Upper lobe of left lung (tissue), 6 donors: Measurements from ENCODE around the gene CHAF1A. TPM values are rescaled to one million over a fixed set of nuclear protein-coding genes. Genes with fewer than 3 reads are reported as not detected.

Experiments
- ATAC-seq, 2 donors: fragments of 200-7000 bp; cut with Tn5 transposase; one replicate each; pipeline ENCODE4 v1.9.1; 2022; ENCODE audit warnings: mild to moderate bottlenecking in 2 of 2, moderate library complexity in 2 of 2; ENCODE audit not compliant: low FRiP score in 2 of 2
- DNase-seq, 2 donors: peaks; one replicate each; pipeline ENCODE4 v3.0.0-alpha.2; 2019 to 2020
- H3K27ac ChIP-seq, 4 donors: fragments of 200-600 bp; sonication (generic); one replicate each; pipeline ENCODE4 v1.5.1; 2016 to 2019
- H3K27me3 ChIP-seq, 4 donors: fragments of 200-600 bp; sonication (generic); one replicate each; pipeline ENCODE4 v1.5.1; 2017 to 2019
- H3K36me3 ChIP-seq, 4 donors: fragments of 200-600 bp; sonication (generic); one replicate each; pipeline ENCODE4 v1.5.1; 2016 to 2019
- H3K4me1 ChIP-seq, 4 donors: fragments of 200-600 bp; sonication (generic); one replicate each; pipeline ENCODE4 v1.5.1; 2018 to 2019
- H3K4me3 ChIP-seq, 4 donors: fragments of 200-600 bp; sonication (generic); one replicate each; pipeline ENCODE4 v1.5.1; 2017 to 2019; ENCODE audit warnings: mild to moderate bottlenecking in 2 of 4, moderate library complexity in 1 of 4
- H3K9me3 ChIP-seq, 4 donors: fragments of 200-600 bp; sonication (generic); one replicate each; pipeline ENCODE4 v1.5.1; 2018 to 2019
- CTCF ChIP-seq, 6 experiments: fragments of 450-650 bp in 4 of 6; fragments of 200-600 bp in 2 of 6; sonication (generic) in 2 of 6; IDR thresholded peaks; one replicate each; pipeline ENCODE4 v1.5.1; 2016 to 2019; ENCODE audit warnings: antibody characterized with exemption in 6 of 6
- EP300 ChIP-seq, 4 donors: sonication (generic); formaldehyde crosslinking; IDR thresholded peaks; one replicate each; pipeline ENCODE4 v1.5.1; 2017; ENCODE audit warnings: antibody characterized with exemption in 4 of 4, control low read depth in 2 of 4
- POLR2A ChIP-seq, 4 donors: fragments of 450-650 bp; IDR thresholded peaks; one replicate each; pipeline ENCODE4 v1.5.1; 2016 to 2017; ENCODE audit warnings: antibody characterized with exemption in 4 of 4, mild to moderate bottlenecking in 2 of 4
- POLR2AphosphoS5 ChIP-seq, 2 donors: sonication (generic); formaldehyde crosslinking; IDR thresholded peaks; one replicate each; pipeline ENCODE4 v1.5.1; 2017; ENCODE audit warnings: antibody characterized with exemption in 2 of 2
- WGBS, 2 donors: methylation state at CpG; one replicate each; pipeline ENCODE4 v1.1.5; 2017 to 2018; 5-methylcytosine and 5-hydroxymethylcytosine counted together
- total RNA-seq, 6 donors: library from RNA; depleted of rRNA in 4 of 6; stranded (reverse); fragments of >200 nt in 4 of 6; gene quantifications; one replicate each; pipeline versions ENCODE4 v1.1.0 to v1.2.1, GENCODE V29; 2016 to 2021
- donor health status: DM: no; HTN: no; CAD: no; lungs with moderate emphysema.
- donor health status: DM: no; HTN: yes; CAD: no; lungs with severe emphysema.

Gene CHAF1A
- total RNA-seq, 6 donors from 2014 or later: 3.3 to 16.8 (median 10.1) TPM

GRCh38 chr19:4393947-4394590 is 8.4 kb upstream of the CHAF1A start:
- TF ChIP-seq EP300 (IDR thresholded peaks at IDR 0.05) (no peak), POLR2A (IDR thresholded peaks at IDR 0.05) (no peak), CTCF (IDR thresholded peaks at IDR 0.05) (no peak), POLR2AphosphoS5 (IDR thresholded peaks at IDR 0.05) (no peak)
- ATAC-seq: peak in 1 of 2 donors; percentile 48
- no peak overlapping the region for H3K4me3 ChIP-seq
- DNase-seq: no peak
- peaks cover 61 to 76% (median 72%) of the 10 kb centered on the region in 4 donors for H3K4me1 ChIP-seq
- H3K36me3 ChIP-seq: peaks cover 0 to 20% (median 9%) of the 10 kb centered on the region in 4 donors
- H3K9me3 ChIP-seq: no peaks in the 10 kb centered on the region
- H3K27me3 ChIP-seq: no peaks in the 10 kb centered on the region
- WGBS, 2 donors: 69 to 84% methylated on average over 7 to 8 of the region's 8 CpGs
- peak overlapping the region; percentile 11 to 30 (median 22) for H3K27ac ChIP-seq

- Histone ChIP-seq H3K36me3 (peaks cover 0 to 20% (median 9%) of the 10 kb centered on the region in 4 donors), H3K9me3 (no peaks in the 10 kb centered on the region), H3K4me1 (peaks cover 51 to 60% (median 55%) of the 10 kb centered on the region in 4 donors), H3K27me3 (no peaks in the 10 kb centered on the region), H3K27ac (peak overlapping the region in 1 of 4 donors; percentile 32), H3K4me3 (no peak overlapping the region)
- ATAC-seq (no peak), DNase-seq (no peak)
- WGBS, 2 donors: 74 to 81% methylated on average over 15 of the region's 15 CpGs
- TF ChIP-seq POLR2AphosphoS5 (IDR thresholded peaks at IDR 0.05): no peak
- TF ChIP-seq POLR2A (IDR thresholded peaks at IDR 0.05): no peak
- no peak for TF ChIP-seq EP300 (IDR thresholded peaks at IDR 0.05)
- TF ChIP-seq CTCF (IDR thresholded peaks at IDR 0.05): no peak
Measured at GRCh38 chr19:4396949-4397783, 5.3 kb upstream of the CHAF1A start.

GRCh38 chr19:4399812-4400134 is 2.7 kb upstream of the CHAF1A start:
- ATAC-seq (peak; percentile 12 to 29), DNase-seq (peak in 1 of 2 donors; percentile 46)
- Histone ChIP-seq H3K4me3 (peak overlapping the region; percentile 82 to 100 (median 88)), H3K27me3 (no peaks in the 10 kb centered on the region), H3K36me3 (peaks cover 0 to 15% (median 8%) of the 10 kb centered on the region in 4 donors), H3K9me3 (no peaks in the 10 kb centered on the region), H3K27ac (peak overlapping the region; percentile 97 to 98 (median 98)), H3K4me1 (peaks cover 41 to 54% (median 44%) of the 10 kb centered on the region in 4 donors)
- TF ChIP-seq POLR2AphosphoS5 (IDR thresholded peaks at IDR 0.05) (no peak), CTCF (IDR thresholded peaks at IDR 0.05) (no peak), POLR2A (IDR thresholded peaks at IDR 0.05) (no peak), EP300 (IDR thresholded peaks at IDR 0.05) (no peak)
- 0% methylated on average over 9 to 11 of the region's 12 CpGs for WGBS, 2 donors

- Histone ChIP-seq H3K4me1 (peaks cover 40 to 54% (median 43%) of the 10 kb centered on the region in 4 donors), H3K9me3 (no peaks in the 10 kb centered on the region), H3K27me3 (no peaks in the 10 kb centered on the region), H3K36me3 (peaks cover 0 to 10% (median 4%) of the 10 kb centered on the region in 4 donors), H3K27ac (peak within 1 kb of the TSS; percentile 97 to 98 (median 98)), H3K4me3 (peak within 1 kb of the TSS; percentile 82 to 100 (median 88))
- TF ChIP-seq EP300 (IDR thresholded peaks at IDR 0.05) (no peak), CTCF (IDR thresholded peaks at IDR 0.05) (peak; percentile 99 to 100 (median 99)), POLR2AphosphoS5 (IDR thresholded peaks at IDR 0.05) (peak; percentile 62 to 66), POLR2A (IDR thresholded peaks at IDR 0.05) (peak in 3 of 4 donors; percentile 68 to 84 (median 79))
- ATAC-seq (peak; percentile 89 to 96), DNase-seq (peak; percentile 97 to 99)
- 1 to 2% methylated on average over 6 to 10 of the region's 90 CpGs for WGBS, 2 donors
Measured at GRCh38 chr19:4400135-4400936, 2.1 kb upstream of the CHAF1A start, which contains the start of gene SH3GL1. Gene SH3GL1, minus strand, starts transcription at chr19:4400547. Its CDS starts 179 bp downstream, at chr19:4400368.
